Activated T-cell treated with anti-CD3 and anti-CD28 coated beads, Interleukin-2, amount 50 U/mL, for 72 hours (primary cell): ENCODE data around the gene CACNA2D4. TPM values are rescaled to one million over a fixed set of nuclear protein-coding genes. Genes with fewer than 3 reads are reported as not detected.

Experiments
- ATAC-seq, 2 donors: fragments of 150-1000 bp; cut with Tn5 transposase; replicated peaks in 1 of 2; 2 replicates each; pipeline ENCODE4 v1.10.0; 2021; ENCODE audit warnings: moderate library complexity in 2 of 2, mild to moderate bottlenecking in 1 of 2
- DNase-seq, 2 donors: peaks; one replicate each; pipeline ENCODE4 v3.0.0; 2021 to 2022; ENCODE audit warnings: mixed read lengths in 1 of 2
- H3K27ac Mint-ChIP-seq: one replicate; pipeline ENCODE4 v1.8.0; 2022; ENCODE audit warnings: mild to moderate bottlenecking, moderate library complexity, mixed read lengths
- H3K27me3 Mint-ChIP-seq: one replicate; pipeline ENCODE4 v1.8.0; 2022; ENCODE audit warnings: low read depth, mixed read lengths
- H3K36me3 Mint-ChIP-seq, 2 donors: one replicate each; pipeline ENCODE4 v1.8.0; 2022; ENCODE audit warnings: mixed read lengths in 2 of 2, mild to moderate bottlenecking in 1 of 2; ENCODE audit not compliant: insufficient read depth in 2 of 2
- H3K4me1 Mint-ChIP-seq: one replicate; pipeline ENCODE4 v1.8.0; 2022; ENCODE audit warnings: low read depth, mixed read lengths
- H3K4me3 Mint-ChIP-seq, 2 donors: one replicate each; pipeline ENCODE4 v1.8.0; 2022; ENCODE audit warnings: mild to moderate bottlenecking in 2 of 2, mixed read lengths in 2 of 2, moderate library complexity in 2 of 2
- H3K9me3 Mint-ChIP-seq, 2 donors: one replicate each; pipeline ENCODE4 v1.8.0; 2022; ENCODE audit warnings: mixed read lengths in 2 of 2
- total RNA-seq, 2 donors: library from RNA; stranded (reverse); gene quantifications; one replicate each; pipeline ENCODE4 v1.2.3, GENCODE V29; 2022

Gene CACNA2D4
- total RNA-seq, 2 donors from 2014 or later, result 6.0 to 7.2 TPM

GRCh38 chr12:1761857-1762256 is 156.6 kb downstream of the CACNA2D4 start:
- Mint-ChIP-seq H3K27me3 (no peaks in the 10 kb centered on the region), H3K27ac (no peak overlapping the region), H3K36me3 (peaks cover 4 to 5% of the 10 kb centered on the region in 2 donors), H3K4me1 (no peaks in the 10 kb centered on the region), H3K4me3 (no peak overlapping the region), H3K9me3 (no peaks in the 10 kb centered on the region)
- no peak for ATAC-seq
- DNase-seq, result no peak

- H3K36me3 Mint-ChIP-seq, result peaks cover 7 to 10% of the 10 kb centered on the region in 2 donors
- H3K4me1 Mint-ChIP-seq, result no peaks in the 10 kb centered on the region
- no peak overlapping the region for H3K4me3 Mint-ChIP-seq
- no peak for DNase-seq
- peak overlapping the region; percentile 63 for H3K27ac Mint-ChIP-seq
- H3K9me3 Mint-ChIP-seq, result no peaks in the 10 kb centered on the region
- no peaks in the 10 kb centered on the region for H3K27me3 Mint-ChIP-seq
- no peak for ATAC-seq
Observed at GRCh38 chr12:1760566-1761382, 157.7 kb downstream of the CACNA2D4 start.

GRCh38 chr12:1758887-1759286 is 159.6 kb downstream of the CACNA2D4 start:
- DNase-seq (no peak), ATAC-seq (no peak)
- H3K27me3 Mint-ChIP-seq, result no peaks in the 10 kb centered on the region
- H3K9me3 Mint-ChIP-seq, result no peaks in the 10 kb centered on the region
- H3K27ac Mint-ChIP-seq, result no peak overlapping the region
- H3K4me1 Mint-ChIP-seq, result no peaks in the 10 kb centered on the region
- no peak overlapping the region for H3K4me3 Mint-ChIP-seq
- peaks cover 7 to 16% of the 10 kb centered on the region in 2 donors for H3K36me3 Mint-ChIP-seq

DNA sequence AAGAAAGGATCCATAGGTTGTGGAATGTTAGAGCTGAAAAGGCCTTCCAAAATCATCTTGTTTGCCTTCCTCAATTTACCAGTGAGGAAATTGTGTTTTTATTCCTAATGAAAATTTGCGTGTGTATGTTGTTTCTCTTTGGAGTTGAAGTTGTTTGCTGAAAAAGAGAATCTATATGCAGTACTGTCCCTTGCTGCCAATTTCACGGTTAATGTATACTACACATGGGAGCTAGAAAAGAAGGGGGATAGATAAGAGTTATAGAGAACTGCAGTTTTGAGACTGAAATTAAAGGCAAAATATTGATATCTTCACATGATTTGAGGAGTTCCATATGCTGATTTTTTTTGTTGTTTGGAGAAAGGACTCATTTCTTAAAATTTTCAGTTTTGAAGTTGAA is 160.1 kb downstream of the CACNA2D4 start:
- H3K4me3 Mint-ChIP-seq, result no peak overlapping the region
- H3K27ac Mint-ChIP-seq, result no peak overlapping the region
- ATAC-seq, result no peak
- DNase-seq, result no peak
- no peaks in the 10 kb centered on the region for H3K27me3 Mint-ChIP-seq
- no peaks in the 10 kb centered on the region for H3K4me1 Mint-ChIP-seq
- peaks cover 7 to 16% of the 10 kb centered on the region in 2 donors for H3K36me3 Mint-ChIP-seq
- no peaks in the 10 kb centered on the region for H3K9me3 Mint-ChIP-seq

- Mint-ChIP-seq H3K4me3 (no peak overlapping the region), H3K27ac (no peak overlapping the region), H3K9me3 (peaks cover 6 to 12% of the 10 kb centered on the region in 2 donors), H3K4me1 (peaks cover 6% of the 10 kb centered on the region), H3K36me3 (peaks cover 5 to 39% of the 10 kb centered on the region in 2 donors), H3K27me3 (no peaks in the 10 kb centered on the region)
- DNase-seq (no peak), ATAC-seq (no peak)
Observed at GRCh38 chr12:1750300-1750699, 168.2 kb downstream of the CACNA2D4 start.

GRCh38 chr12:1749019-1749418 is 169.4 kb downstream of the CACNA2D4 start:
- H3K9me3 Mint-ChIP-seq, result peaks cover 6 to 12% of the 10 kb centered on the region in 2 donors
- H3K27ac Mint-ChIP-seq, result no peak overlapping the region
- H3K36me3 Mint-ChIP-seq, result peaks cover 5 to 38% of the 10 kb centered on the region in 2 donors
- H3K4me1 Mint-ChIP-seq, result peaks cover 6% of the 10 kb centered on the region
- no peaks in the 10 kb centered on the region for H3K27me3 Mint-ChIP-seq
- H3K4me3 Mint-ChIP-seq, result no peak overlapping the region
- DNase-seq (no peak), ATAC-seq (no peak)

DNA sequence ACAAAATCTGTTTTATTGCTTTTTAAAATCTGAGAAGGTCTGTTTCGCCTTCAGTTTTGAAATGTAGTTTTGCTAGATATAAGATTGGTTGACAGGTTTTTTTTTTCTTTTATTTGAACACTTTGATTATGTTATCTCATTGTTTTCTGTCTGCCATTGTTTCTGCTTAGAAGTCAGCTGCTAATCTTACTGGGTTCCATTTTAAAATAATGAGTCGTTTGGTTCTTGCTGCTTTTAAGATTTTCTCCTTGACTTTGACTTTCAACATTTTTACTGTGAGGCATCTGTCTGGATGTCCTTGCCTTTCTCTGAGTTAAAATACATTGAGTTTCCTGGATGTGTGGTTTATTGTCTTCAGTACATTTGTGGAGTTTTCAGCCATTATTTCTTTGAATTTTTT is 170.8 kb downstream of the CACNA2D4 start:
- peaks cover 6 to 12% of the 10 kb centered on the region in 2 donors for H3K9me3 Mint-ChIP-seq
- no peak overlapping the region for H3K27ac Mint-ChIP-seq
- no peaks in the 10 kb centered on the region for H3K27me3 Mint-ChIP-seq
- ATAC-seq (no peak), DNase-seq (no peak)
- H3K4me3 Mint-ChIP-seq, result no peak overlapping the region
- H3K36me3 Mint-ChIP-seq, result peaks cover 5 to 38% of the 10 kb centered on the region in 2 donors
- no peaks in the 10 kb centered on the region for H3K4me1 Mint-ChIP-seq

- DNase-seq, result no peak
- Mint-ChIP-seq H3K9me3 (peaks cover 6 to 12% of the 10 kb centered on the region in 2 donors), H3K27ac (no peak overlapping the region), H3K36me3 (peaks cover 5 to 38% of the 10 kb centered on the region in 2 donors), H3K27me3 (no peaks in the 10 kb centered on the region), H3K4me1 (peaks cover 9% of the 10 kb centered on the region), H3K4me3 (no peak overlapping the region)
- no peak for ATAC-seq
Observed at GRCh38 chr12:1744932-1745331, 173.5 kb downstream of the CACNA2D4 start.

Other genes with a start within 250 kb of the CACNA2D4 start
- 10 to 100 TPM; 37.0 to 43.5 TPM for gene ADIPOR2, start 227.6 kb downstream of the CACNA2D4 start, total RNA-seq
- under 1 TPM in 1 of 2 donors, not detected in 1; 0.14 TPM for gene LRTM2, start 98.1 kb downstream of the CACNA2D4 start, total RNA-seq
- gene DCP1B, start 85.8 kb upstream of the CACNA2D4 start, total RNA-seq, result 10 to 100 TPM; 17.6 to 19.9 TPM
- gene CACNA1C, start 134.3 kb upstream of the CACNA2D4 start, total RNA-seq, result under 1 TPM; 0.14 to 0.21 TPM